SW480 (cell line): ENCODE measurements around the gene PPBP.

Experiments
- DNase-seq: peaks from one replicate; pipeline ENCODE4 v3.0.0-alpha.2; 2016; ENCODE audit warnings: low spot score

PPBP gene

GRCh38 chr4:73948291-73948690, 39.7 kb downstream of the PPBP start:
- no peak for DNase-seq

GRCh38 chr4:73947239-73947985, 40.6 kb downstream of the PPBP start:
- no peak for DNase-seq

GRCh38 chr4:73945674-73946449, 42.1 kb downstream of the PPBP start:
- DNase-seq = no peak

- DNase-seq = no peak
These were observed 42.9 kb downstream of the PPBP start for GRCh38 chr4:73945140-73945539.

- no peak for DNase-seq
These were observed 43.7 kb downstream of the PPBP start for GRCh38 chr4:73944061-73944875.

- DNase-seq = no peak
These were observed 44.4 kb downstream of the PPBP start for GRCh38 chr4:73943555-73943954.

GRCh38 chr4:73936969-73937368, 51.0 kb downstream of the PPBP start:
- DNase-seq = no peak
